NCI-H128 (cell line): ENCODE measurements around the gene MASP2.
"Not testable (repeated sequence)": the region's sequence is repeated elsewhere in the genome, so short reads cannot be mapped to it uniquely, and the experiment has no call there.

Experiments
- DNase-seq: peaks from one replicate; lab custom pipeline; 2025; ENCODE audit not compliant: unreplicated experiment; lab: John Stamatoyannopoulos, UW

Gene MASP2

GRCh38 chr1:11039351-11040104 lies 7.5 kb downstream of the MASP2 start:
- no peak for DNase-seq

- DNase-seq: peak; percentile 91
These were observed 9.3 kb downstream of the MASP2 start for GRCh38 chr1:11037740-11038182.

GRCh38 chr1:11037019-11037739 lies 9.9 kb downstream of the MASP2 start:
- not testable (repeated sequence) for DNase-seq

- no peak for DNase-seq
These were observed 15.3 kb downstream of the MASP2 start for GRCh38 chr1:11031624-11032262.

GRCh38 chr1:11030865-11031264 lies 16.2 kb downstream of the MASP2 start:
- no peak for DNase-seq

DNA sequence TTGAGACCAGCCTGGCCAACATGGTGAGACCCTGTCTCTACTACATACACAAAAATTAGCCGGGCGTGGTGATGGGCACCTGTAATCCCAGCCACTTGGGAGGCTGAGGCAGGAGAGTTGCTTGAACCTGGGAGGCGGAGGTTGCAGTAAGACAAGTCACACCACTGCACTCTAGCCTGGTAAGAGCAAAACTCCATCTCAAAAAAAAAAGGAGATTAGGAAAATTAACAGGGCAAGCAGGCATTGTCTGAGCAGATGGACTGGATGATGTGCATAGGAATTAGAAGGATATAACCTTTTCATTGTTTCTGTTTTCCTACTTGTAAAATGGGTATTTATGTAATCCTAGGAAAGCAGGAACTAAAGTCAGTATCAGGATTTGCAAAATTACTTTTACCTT lies 19.0 kb downstream of the MASP2 start:
- no peak for DNase-seq

GRCh38 chr1:11027316-11027715 lies 19.7 kb downstream of the MASP2 start:
- no peak for DNase-seq

DNA sequence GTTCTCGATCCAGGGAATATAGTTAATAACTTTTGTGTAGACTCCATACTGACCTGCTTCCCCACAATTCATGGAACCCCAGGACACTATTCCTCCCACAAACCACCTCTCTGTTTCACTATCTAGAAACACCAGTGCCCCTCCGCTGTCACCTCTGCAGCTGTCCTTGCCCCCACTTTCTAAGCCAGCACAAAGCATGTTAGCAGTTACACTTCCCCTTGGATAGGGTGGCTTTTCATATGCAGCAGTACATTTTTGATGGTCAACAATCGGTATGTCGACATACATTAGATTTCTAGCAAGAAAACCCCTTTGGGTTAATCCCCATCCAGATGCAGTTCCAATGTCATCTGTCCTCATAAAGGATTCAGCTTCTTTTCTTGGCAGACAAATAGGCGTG lies 20.1 kb downstream of the MASP2 start:
- no peak for DNase-seq

- no peak for DNase-seq
These were observed 21.0 kb downstream of the MASP2 start for GRCh38 chr1:11026052-11026451.

DNA sequence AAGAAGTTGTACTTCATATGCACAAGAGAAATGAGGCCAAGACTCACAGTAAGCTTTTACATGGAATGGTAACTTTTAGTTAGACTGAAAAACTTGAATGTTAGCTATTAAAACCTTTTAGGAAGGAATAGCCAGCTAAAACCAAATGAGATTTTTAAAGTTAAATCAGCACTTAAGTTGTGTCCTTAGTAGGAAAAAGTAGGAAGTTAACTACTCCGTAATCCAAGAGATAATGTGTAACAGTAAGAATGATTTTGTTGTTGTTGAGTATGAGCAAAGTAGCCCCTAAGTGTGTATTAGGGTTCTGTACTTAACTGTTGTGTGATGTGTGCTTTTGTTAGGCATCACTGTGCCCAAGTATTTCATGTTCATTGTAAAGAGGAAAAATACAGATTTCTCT lies 21.4 kb downstream of the MASP2 start:
- no peak for DNase-seq

DNA sequence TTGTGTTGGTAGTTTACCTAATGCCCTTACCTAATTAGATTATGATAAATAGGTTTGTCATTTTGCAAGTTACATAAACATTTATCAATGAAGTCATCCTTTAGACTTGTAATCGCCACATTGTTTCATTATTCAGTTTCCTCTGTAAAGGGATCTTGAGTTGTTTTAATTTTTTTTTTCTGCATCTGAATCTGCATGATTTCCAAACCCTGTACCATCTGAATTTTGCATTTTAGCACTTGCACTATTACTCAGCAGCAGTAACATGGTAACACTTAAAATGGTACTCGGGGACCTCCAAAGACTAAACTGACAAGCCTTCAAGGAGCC lies 22.2 kb downstream of the MASP2 start:
- DNase-seq: no peak

DNA sequence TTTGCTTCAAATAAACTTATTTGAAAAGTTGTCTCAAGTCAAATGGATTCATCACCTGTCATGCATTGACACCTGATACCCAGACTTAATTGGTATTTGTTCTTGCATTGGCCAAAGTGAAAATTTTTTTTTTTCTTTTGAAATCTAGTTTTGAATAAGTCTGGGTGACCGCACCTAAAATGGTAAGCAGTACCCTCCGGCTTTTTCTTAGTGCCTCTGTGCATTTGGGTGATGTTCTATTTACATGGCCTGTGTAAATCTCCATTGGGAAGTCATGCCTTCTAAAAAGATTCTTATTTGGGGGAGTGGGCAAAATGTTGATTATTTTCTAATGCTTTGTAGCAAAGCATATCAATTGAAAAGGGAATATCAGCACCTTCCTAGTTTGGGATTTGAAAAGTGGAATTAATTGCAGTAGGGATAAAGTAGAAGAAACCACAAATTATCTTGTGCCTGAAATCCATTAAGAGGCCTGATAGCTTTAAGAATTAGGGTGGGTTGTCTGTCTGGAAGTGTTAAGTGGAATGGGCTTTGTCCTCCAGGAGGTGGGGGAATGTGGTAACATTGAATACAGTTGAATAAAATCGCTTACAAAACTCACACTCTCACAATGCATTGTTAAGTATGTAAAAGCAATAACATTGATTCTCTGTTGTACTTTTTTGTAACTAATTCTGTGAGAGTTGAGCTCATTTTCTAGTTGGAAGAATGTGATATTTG lies 22.7 kb downstream of the MASP2 start:
- no peak for DNase-seq

GRCh38 chr1:11023201-11023600 lies 23.8 kb downstream of the MASP2 start:
- DNase-seq: no peak

DNA sequence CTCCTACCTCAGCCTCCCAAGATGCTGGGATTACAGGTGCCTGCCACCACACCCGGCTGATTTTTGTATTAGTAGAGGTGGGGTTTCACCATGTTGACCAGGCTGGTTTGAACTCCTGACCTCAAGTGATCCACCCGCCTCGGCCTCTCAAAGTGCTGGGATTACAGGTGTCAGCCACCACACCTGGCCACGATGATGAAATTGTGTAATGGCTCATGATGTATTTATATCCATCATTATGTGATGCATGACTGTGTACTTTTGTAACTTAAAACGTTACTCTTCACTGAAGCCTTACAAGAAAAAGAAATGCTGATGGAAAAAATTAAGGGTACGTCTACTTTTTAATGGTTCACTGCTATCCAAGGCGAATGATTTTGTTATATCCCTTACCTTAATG lies 27.1 kb downstream of the MASP2 start:
- no peak for DNase-seq

GRCh38 chr1:11019358-11019757 lies 27.7 kb downstream of the MASP2 start:
- DNase-seq: not testable (repeated sequence)

- no peak for DNase-seq
These were observed 33.9 kb downstream of the MASP2 start for GRCh38 chr1:11013160-11013531.

GRCh38 chr1:11012260-11013159 lies 34.5 kb downstream of the MASP2 start, which contains the start of gene TARDBP:
Gene TARDBP, plus strand, starts transcription at chr1:11012654. Its CDS starts 1,074 bp downstream, at chr1:11013728.
- peak; percentile 96 for DNase-seq

GRCh38 chr1:11000526-11000925 lies 46.5 kb downstream of the MASP2 start:
- no peak for DNase-seq

DNA sequence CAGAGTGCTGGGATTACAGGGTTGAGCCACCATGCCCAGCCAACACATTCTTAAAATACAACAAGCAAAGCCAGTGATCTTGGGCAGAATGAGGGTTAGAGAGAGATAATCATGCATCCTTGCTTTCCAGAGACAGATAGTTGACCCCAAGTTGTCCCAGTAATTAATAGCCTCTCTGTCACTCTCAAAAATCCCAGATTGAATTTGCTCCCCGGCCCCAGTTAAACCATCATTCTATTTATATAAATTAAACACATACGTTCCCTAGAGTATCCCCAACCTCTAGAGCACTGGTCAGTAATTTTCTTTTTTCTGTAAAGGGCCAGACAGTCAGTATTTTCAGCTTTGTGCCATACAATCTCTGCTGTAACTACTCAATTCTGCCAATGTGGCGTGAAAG lies 50.9 kb downstream of the MASP2 start:
- DNase-seq: no peak

- DNase-seq: no peak
These were observed 54.2 kb downstream of the MASP2 start for GRCh38 chr1:10992864-10993263.
